K562 (cell line): Measurements from ENCODE around the gene ZNF165. TPM values are rescaled to one million over a fixed set of nuclear protein-coding genes. Genes with fewer than 3 reads are reported as not detected.

Experiments used
- BDP1 ChIP-seq: IDR thresholded peaks from 3 replicates; pipeline ENCODE4 v1.6.1; 2011; ENCODE audit not compliant: insufficient read length, insufficient read depth
- CREM ChIP-seq: IDR thresholded peaks from 2 replicates; pipeline ENCODE4 v1.6.1; 2014; ENCODE audit warnings: antibody characterized with exemption, low read depth
- HDAC1 ChIP-seq, 2 experiments: fragments of 450-650 bp; IDR thresholded peaks; 2 replicates each; pipeline ENCODE4 v1.6.1; 2016 to 2017; ENCODE audit warnings: inconsistent platforms in 1 of 2, mild to moderate bottlenecking in 1 of 2, moderate library complexity in 1 of 2
- HNRNPUL1 ChIP-seq: fragments of 200-400 bp; formaldehyde crosslinking; IDR thresholded peaks from 2 replicates; pipeline ENCODE4 v1.6.1; 2017; ENCODE audit warnings: low read length
- ILK ChIP-seq: fragments of 450-650 bp; IDR thresholded peaks from 2 replicates; pipeline ENCODE4 v1.6.1; 2016; ENCODE audit warnings: missing genetic modification characterization, low read depth, mild to moderate bottlenecking, missing compliant biosample characterization, moderate library complexity, borderline replicate concordance
- JUND ChIP-seq, 2 experiments: IDR thresholded peaks; 2 replicates in 1 of 2; 3 replicates in 1 of 2; pipeline ENCODE4 v1.6.1; 2011; ENCODE audit warnings: borderline replicate concordance in 2 of 2, low read depth in 2 of 2, low read length in 2 of 2, improper control_type of control experiment in 1 of 2, missing biosample characterization in 1 of 2, missing genetic modification characterization in 1 of 2, missing genetic modification reagents in 1 of 2
- MEF2D ChIP-seq: conservative IDR thresholded peaks from 2 replicates; pipeline ENCODE4 v1.6.1; 2016; ENCODE audit warnings: low read depth, missing genetic modification characterization, missing compliant biosample characterization
- NFATC3 ChIP-seq: fragments of 450-650 bp; IDR thresholded peaks from 2 replicates; pipeline ENCODE4 v1.6.1; 2017; ENCODE audit warnings: mild to moderate bottlenecking
- NFYB ChIP-seq: IDR thresholded peaks from 2 replicates; pipeline ENCODE4 v1.6.1; 2011; ENCODE audit warnings: mild to moderate bottlenecking, moderate library complexity; ENCODE audit not compliant: insufficient read length; ENCODE audit errors: extremely low read depth
- PML ChIP-seq: IDR thresholded peaks from 2 replicates; pipeline ENCODE4 v1.6.1; 2012; ENCODE audit warnings: low read length, inconsistent platforms
- TSHZ1 ChIP-seq: fragments of 250-450 bp; sonication (Bioruptor Pico); IDR thresholded peaks from 2 replicates; pipeline ENCODE4 v1.4.0; 2020; ENCODE audit warnings: mild to moderate bottlenecking, moderate library complexity
- U2AF2 ChIP-seq: fragments of 200-400 bp; formaldehyde crosslinking; optimal IDR thresholded peaks from 2 replicates; pipeline ENCODE3; 2017; ENCODE audit warnings: low read depth, mild to moderate bottlenecking, low read length
- ZBTB8A ChIP-seq: fragments of 450-650 bp; IDR thresholded peaks from 2 replicates; pipeline ENCODE4 v1.6.1; 2018; ENCODE audit warnings: mild to moderate bottlenecking, moderate library complexity; ENCODE audit not compliant: partially characterized antibody
- ZNF436 ChIP-seq: fragments of 250-450, 450-650 bp; sonication (Bioruptor Pico); formaldehyde crosslinking; IDR thresholded peaks from 2 replicates; pipeline ENCODE4 v1.7.0; 2020; ENCODE audit warnings: mild to moderate bottlenecking
- ZNF707 ChIP-seq: fragments of 250-450 bp; sonication (Bioruptor Pico); conservative IDR thresholded peaks from 2 replicates; pipeline ENCODE4 v1.8.0; 2022; ENCODE audit warnings: inconsistent platforms, mild to moderate bottlenecking, moderate library complexity
- polyA plus RNA-seq, 8 experiments: library from polyadenylated mRNA; depleted of rRNA in 4 of 8; stranded (reverse) in 5 of 8; unstranded in 3 of 8; fragments of >200 nt; fragmentation: Nextera tagmentation in 2 of 8; fragmentation: Illumina TruSeq in 1 of 8; extraction: Ambion mirVana in 2 of 8; extraction: Trizol in 1 of 8; gene quantifications; 2 replicates each; pipeline versions ENCODE4 v1.2.1 to v1.2.3, GENCODE V29; 2011 to 2014; ENCODE audit warnings: inconsistent platforms in 1 of 8, missing spikeins in 1 of 8
- total RNA-seq, 7 experiments: library from RNA; depleted of rRNA in 6 of 7; stranded (reverse); fragments of >200 nt in 6 of 7; fragmentation: Illumina TruSeq in 2 of 7; extraction: Trizol in 2 of 7; gene quantifications; 2 replicates each; pipeline versions ENCODE4 v1.2.1 to v1.2.3, GENCODE V29; 2011 to 2021; ENCODE audit warnings: low replicate concordance in 1 of 7
- TF ChIP-seq, protein P1 (sequence below): sonication (generic); formaldehyde crosslinking; IDR thresholded peaks from 2 replicates; pipeline ENCODE4 v1.8.0; 2023; ENCODE audit warnings: missing genetic modification reagents, mild to moderate bottlenecking, borderline replicate concordance
- TF ChIP-seq, protein P2 (sequence below): fragments of 450-650 bp; formaldehyde crosslinking; IDR thresholded peaks from 2 replicates; pipeline ENCODE4 v1.4.0; 2020; ENCODE audit warnings: mild to moderate bottlenecking, moderate library complexity

Gene ZNF165
- total and polyA plus RNA-seq, 9 of the 15 experiments (the other 6 are each of a cell fraction or from before 2014, with no cell fraction given) = 0.82 to 3.6 (median 1.2) TPM

DNA sequence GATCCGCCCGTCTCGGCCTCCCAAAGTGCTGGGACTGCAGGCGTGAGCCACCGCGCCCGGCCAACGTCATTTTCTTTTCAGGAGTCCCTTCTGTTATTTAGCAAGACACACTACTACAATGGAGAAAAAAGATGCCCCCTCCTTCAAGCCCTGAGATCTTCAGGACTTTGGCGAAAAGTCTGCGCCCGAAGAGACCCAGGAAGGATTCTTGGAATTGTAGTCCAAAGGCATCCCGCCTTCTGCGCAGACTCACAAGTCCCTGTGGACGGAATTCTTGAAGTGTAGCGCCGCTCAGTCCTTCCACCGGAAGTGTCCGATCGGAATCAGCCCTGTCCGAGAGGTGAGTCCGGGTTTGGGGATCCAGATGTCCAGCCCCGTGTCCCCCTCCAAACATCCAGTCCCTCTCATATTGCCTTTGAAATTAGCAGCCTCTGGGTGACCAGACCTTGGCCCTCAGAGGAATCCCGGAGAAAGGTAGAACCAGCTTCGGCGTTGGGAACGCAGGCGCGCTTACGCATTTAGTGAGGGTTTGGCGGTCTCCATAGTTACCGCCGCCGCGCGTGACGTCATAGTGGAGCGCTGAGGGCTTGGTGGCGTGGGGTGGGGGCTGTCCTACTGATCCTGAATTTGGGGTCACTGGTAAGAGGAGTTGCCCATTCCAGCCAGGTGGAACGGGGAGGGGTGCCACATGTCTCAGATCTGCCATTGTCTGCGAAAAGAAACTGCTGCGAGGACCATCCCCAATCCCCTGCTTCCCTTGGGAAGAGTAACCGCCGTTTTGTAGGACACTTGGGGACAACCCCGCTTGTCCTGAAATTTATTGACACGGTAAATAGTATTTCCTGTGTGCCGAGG is 490 bp downstream of the ZNF165 start (continued):
- TF ChIP-seq, protein P1, sequence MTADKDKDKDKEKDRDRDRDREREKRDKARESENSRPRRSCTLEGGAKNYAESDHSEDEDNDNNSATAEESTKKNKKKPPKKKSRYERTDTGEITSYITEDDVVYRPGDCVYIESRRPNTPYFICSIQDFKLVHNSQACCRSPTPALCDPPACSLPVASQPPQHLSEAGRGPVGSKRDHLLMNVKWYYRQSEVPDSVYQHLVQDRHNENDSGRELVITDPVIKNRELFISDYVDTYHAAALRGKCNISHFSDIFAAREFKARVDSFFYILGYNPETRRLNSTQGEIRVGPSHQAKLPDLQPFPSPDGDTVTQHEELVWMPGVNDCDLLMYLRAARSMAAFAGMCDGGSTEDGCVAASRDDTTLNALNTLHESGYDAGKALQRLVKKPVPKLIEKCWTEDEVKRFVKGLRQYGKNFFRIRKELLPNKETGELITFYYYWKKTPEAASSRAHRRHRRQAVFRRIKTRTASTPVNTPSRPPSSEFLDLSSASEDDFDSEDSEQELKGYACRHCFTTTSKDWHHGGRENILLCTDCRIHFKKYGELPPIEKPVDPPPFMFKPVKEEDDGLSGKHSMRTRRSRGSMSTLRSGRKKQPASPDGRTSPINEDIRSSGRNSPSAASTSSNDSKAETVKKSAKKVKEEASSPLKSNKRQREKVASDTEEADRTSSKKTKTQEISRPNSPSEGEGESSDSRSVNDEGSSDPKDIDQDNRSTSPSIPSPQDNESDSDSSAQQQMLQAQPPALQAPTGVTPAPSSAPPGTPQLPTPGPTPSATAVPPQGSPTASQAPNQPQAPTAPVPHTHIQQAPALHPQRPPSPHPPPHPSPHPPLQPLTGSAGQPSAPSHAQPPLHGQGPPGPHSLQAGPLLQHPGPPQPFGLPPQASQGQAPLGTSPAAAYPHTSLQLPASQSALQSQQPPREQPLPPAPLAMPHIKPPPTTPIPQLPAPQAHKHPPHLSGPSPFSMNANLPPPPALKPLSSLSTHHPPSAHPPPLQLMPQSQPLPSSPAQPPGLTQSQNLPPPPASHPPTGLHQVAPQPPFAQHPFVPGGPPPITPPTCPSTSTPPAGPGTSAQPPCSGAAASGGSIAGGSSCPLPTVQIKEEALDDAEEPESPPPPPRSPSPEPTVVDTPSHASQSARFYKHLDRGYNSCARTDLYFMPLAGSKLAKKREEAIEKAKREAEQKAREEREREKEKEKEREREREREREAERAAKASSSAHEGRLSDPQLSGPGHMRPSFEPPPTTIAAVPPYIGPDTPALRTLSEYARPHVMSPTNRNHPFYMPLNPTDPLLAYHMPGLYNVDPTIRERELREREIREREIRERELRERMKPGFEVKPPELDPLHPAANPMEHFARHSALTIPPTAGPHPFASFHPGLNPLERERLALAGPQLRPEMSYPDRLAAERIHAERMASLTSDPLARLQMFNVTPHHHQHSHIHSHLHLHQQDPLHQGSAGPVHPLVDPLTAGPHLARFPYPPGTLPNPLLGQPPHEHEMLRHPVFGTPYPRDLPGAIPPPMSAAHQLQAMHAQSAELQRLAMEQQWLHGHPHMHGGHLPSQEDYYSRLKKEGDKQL (CRISPR knock-in tag) = no peak
- TF ChIP-seq TSHZ1 (CRISPR knock-in tag) (no peak), PML (0 out of 2 replicates have a peak, but pooled peaks have one; percentile 54), NFYB (no peak), BDP1 (no peak), ZBTB8A (no peak), MEF2D (tag) (peak; percentile 83), HNRNPUL1 (no peak), ZNF436 (CRISPR knock-in tag) (no peak), ZNF707 (CRISPR knock-in tag) (no peak), NFATC3 (peak; percentile 89; the same call in 1 of the 2 replicates), U2AF2 (no peak), CREM (peak; percentile 98), ILK (no peak), HDAC1 (IDR thresholded peaks at IDR 0.05) (peak; percentile 74 to 97; a peak in 3 of 4 replicates), JUND (IDR thresholded peaks at IDR 0.05; ENCODE audit: borderline replicate concordance, low read depth, low read length) (peak; percentile 82), JUND (tag; IDR thresholded peaks at IDR 0.05; ENCODE audit: borderline replicate concordance, low read depth, low read length) (peak; percentile 84)
- TF ChIP-seq, protein P2, sequence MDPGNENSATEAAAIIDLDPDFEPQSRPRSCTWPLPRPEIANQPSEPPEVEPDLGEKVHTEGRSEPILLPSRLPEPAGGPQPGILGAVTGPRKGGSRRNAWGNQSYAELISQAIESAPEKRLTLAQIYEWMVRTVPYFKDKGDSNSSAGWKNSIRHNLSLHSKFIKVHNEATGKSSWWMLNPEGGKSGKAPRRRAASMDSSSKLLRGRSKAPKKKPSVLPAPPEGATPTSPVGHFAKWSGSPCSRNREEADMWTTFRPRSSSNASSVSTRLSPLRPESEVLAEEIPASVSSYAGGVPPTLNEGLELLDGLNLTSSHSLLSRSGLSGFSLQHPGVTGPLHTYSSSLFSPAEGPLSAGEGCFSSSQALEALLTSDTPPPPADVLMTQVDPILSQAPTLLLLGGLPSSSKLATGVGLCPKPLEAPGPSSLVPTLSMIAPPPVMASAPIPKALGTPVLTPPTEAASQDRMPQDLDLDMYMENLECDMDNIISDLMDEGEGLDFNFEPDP (CRISPR knock-in tag) = no peak
